OCI-LY3 (cell line): ENCODE results near the gene SLC35F3.

Experiments
- H2AFZ ChIP-seq: fragments of 200-600, 300-600 bp; shearing (Covaris generic); 2 replicates; pipeline ENCODE4 v1.6.0; 2014; ENCODE audit warnings: antibody characterized with exemption, low read depth, low read length
- H3K27ac ChIP-seq: fragments of 200-600, 300-600 bp; sonication (generic); 2 replicates; pipeline ENCODE4 v1.5.1; 2014; ENCODE audit warnings: mild to moderate bottlenecking, low read length, moderate library complexity, mixed read lengths
- H3K27me3 ChIP-seq: fragments of 200-600, 300-600 bp; sonication (generic); 2 replicates; pipeline ENCODE4 v1.6.1; 2014; ENCODE audit warnings: low read depth, low read length, mixed read lengths
- H3K36me3 ChIP-seq: fragments of 200-600, 300-600 bp; sonication (generic); replicated peaks from 2 replicates; pipeline ENCODE3; 2014; ENCODE audit warnings: low read depth, low read length, mixed read lengths
- H3K4me1 ChIP-seq: fragments of 300-600, 200-600 bp; sonication (generic); 2 replicates; pipeline ENCODE4 v1.6.1; 2014; ENCODE audit warnings: low read length, mixed read lengths
- H3K4me2 ChIP-seq: fragments of 200-600, 300-600 bp; sonication (generic); 2 replicates; pipeline ENCODE4 v1.6.1; 2014; ENCODE audit warnings: low read length, mixed read lengths
- H3K4me3 ChIP-seq: fragments of 300-600, 200-600 bp; sonication (generic); 2 replicates; pipeline ENCODE4 v1.5.1; 2014; ENCODE audit warnings: antibody characterized with exemption, mild to moderate bottlenecking, low read length, moderate library complexity
- H3K79me2 ChIP-seq: fragments of 300-600, 200-600 bp; shearing (Covaris generic); 2 replicates; pipeline ENCODE4 v1.6.1; 2014; ENCODE audit warnings: mild to moderate bottlenecking, low read length, mixed read lengths
- H3K9ac ChIP-seq: fragments of 300-600, 200-600 bp; shearing (Covaris generic); 2 replicates; pipeline ENCODE4 v1.6.0; 2014; ENCODE audit warnings: mild to moderate bottlenecking, low read length, moderate library complexity
- H3K9me3 ChIP-seq: fragments of 200-600, 300-600 bp; shearing (Covaris generic); 2 replicates; pipeline ENCODE4 v1.6.1; 2014; ENCODE audit warnings: low read length, mixed read lengths; ENCODE audit not compliant: insufficient read depth
- H4K20me1 ChIP-seq: fragments of 200-600, 300-600 bp; sonication (generic); 2 replicates; pipeline ENCODE4 v1.6.1; 2016; ENCODE audit warnings: low read length, mixed read lengths; ENCODE audit not compliant: insufficient read depth
- CTCF ChIP-seq: fragments of 200-600, 300-600 bp; sonication (generic); IDR thresholded peaks from 2 replicates; pipeline ENCODE4 v1.5.1; 2014; ENCODE audit warnings: antibody characterized with exemption, low read length, low read depth
- EZH2phosphoT487 ChIP-seq: fragments of 200-600 bp; shearing (Covaris generic); IDR thresholded peaks from 2 replicates; pipeline ENCODE4 v1.6.1; 2018; ENCODE audit warnings: antibody characterized with exemption, mixed run types, low read depth

The SLC35F3 gene

GRCh38 chr1:233959971-233960370 lies 55.5 kb downstream of the SLC35F3 start:
- no peaks in the 10 kb centered on the region for H3K36me3 ChIP-seq
- H3K79me2 ChIP-seq = no peaks in the 10 kb centered on the region
- no peak overlapping the region for H3K4me2 ChIP-seq
- no peaks in the 10 kb centered on the region for H3K4me1 ChIP-seq
- H3K9ac ChIP-seq = no peak overlapping the region
- H3K27me3 ChIP-seq = peaks cover 21% of the 10 kb centered on the region
- 0 out of 2 replicates have a peak, but pooled peaks cover 6% of the 10 kb centered on the region for H3K9me3 ChIP-seq
- H2AFZ ChIP-seq = no peak overlapping the region
- no peak overlapping the region for H3K27ac ChIP-seq
- TF ChIP-seq EZH2phosphoT487 (no peak), CTCF (no peak)
- no peak overlapping the region for H3K4me3 ChIP-seq
- H4K20me1 ChIP-seq = no peaks in the 10 kb centered on the region

- H3K4me3 ChIP-seq = no peak overlapping the region
- no peak overlapping the region for H3K9ac ChIP-seq
- TF ChIP-seq EZH2phosphoT487 (no peak), CTCF (no peak)
- no peak overlapping the region for H3K27ac ChIP-seq
- H3K36me3 ChIP-seq = no peaks in the 10 kb centered on the region
- 0 out of 2 replicates have a peak, but pooled peaks cover 6% of the 10 kb centered on the region for H3K9me3 ChIP-seq
- no peaks in the 10 kb centered on the region for H3K4me1 ChIP-seq
- H3K79me2 ChIP-seq = no peaks in the 10 kb centered on the region
- H2AFZ ChIP-seq = no peak overlapping the region
- no peak overlapping the region for H3K4me2 ChIP-seq
- peaks cover 21% of the 10 kb centered on the region for H3K27me3 ChIP-seq
- H4K20me1 ChIP-seq = no peaks in the 10 kb centered on the region
These were observed 55.9 kb downstream of the SLC35F3 start for GRCh38 chr1:233960386-233960785.

- no peaks in the 10 kb centered on the region for H3K79me2 ChIP-seq
- H3K9ac ChIP-seq = no peak overlapping the region
- 0 out of 2 replicates have a peak, but pooled peaks cover 6% of the 10 kb centered on the region for H3K9me3 ChIP-seq
- no peak overlapping the region for H3K4me2 ChIP-seq
- H3K4me1 ChIP-seq = no peaks in the 10 kb centered on the region
- H3K27me3 ChIP-seq = peaks cover 20% of the 10 kb centered on the region
- no peaks in the 10 kb centered on the region for H4K20me1 ChIP-seq
- no peak overlapping the region for H3K4me3 ChIP-seq
- H2AFZ ChIP-seq = no peak overlapping the region
- H3K27ac ChIP-seq = no peak overlapping the region
- TF ChIP-seq CTCF (no peak), EZH2phosphoT487 (no peak)
- no peaks in the 10 kb centered on the region for H3K36me3 ChIP-seq
These were observed 58.4 kb downstream of the SLC35F3 start for GRCh38 chr1:233962878-233963277.

- no peaks in the 10 kb centered on the region for H3K9me3 ChIP-seq
- no peak overlapping the region for H3K27ac ChIP-seq
- H2AFZ ChIP-seq = no peak overlapping the region
- no peaks in the 10 kb centered on the region for H3K36me3 ChIP-seq
- H3K9ac ChIP-seq = no peak overlapping the region
- no peak overlapping the region for H3K4me3 ChIP-seq
- no peak for TF ChIP-seq CTCF
- TF ChIP-seq EZH2phosphoT487 = no peak
- no peaks in the 10 kb centered on the region for H4K20me1 ChIP-seq
- H3K27me3 ChIP-seq = peaks cover 5% of the 10 kb centered on the region
- no peaks in the 10 kb centered on the region for H3K79me2 ChIP-seq
- no peak overlapping the region for H3K4me2 ChIP-seq
- no peaks in the 10 kb centered on the region for H3K4me1 ChIP-seq
These were observed 61.4 kb downstream of the SLC35F3 start for GRCh38 chr1:233965856-233966255.
